Measurements from ENCODE around the gene STARD13.

Gene STARD13

DNA sequence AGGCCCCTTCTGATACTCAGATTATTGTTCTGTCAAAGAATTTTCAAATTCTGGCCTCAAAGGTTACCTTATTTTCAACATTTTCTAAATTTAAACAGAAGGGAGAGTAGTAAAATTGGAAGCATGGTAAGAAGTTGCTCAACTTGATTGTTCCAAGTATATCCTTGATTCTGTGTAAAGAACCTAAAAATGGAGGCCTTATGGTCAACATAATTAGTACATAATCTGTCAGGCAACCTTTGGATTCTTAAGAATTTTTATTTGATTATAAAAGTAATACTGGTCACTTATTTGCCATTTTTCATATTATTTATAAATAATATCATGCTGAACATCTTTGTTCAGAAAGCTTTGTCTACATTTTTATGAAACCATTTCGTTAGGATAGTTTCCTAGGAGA lies 83.9 kb downstream of the STARD13 start:
- TF ChIP-seq, protein P1, sequence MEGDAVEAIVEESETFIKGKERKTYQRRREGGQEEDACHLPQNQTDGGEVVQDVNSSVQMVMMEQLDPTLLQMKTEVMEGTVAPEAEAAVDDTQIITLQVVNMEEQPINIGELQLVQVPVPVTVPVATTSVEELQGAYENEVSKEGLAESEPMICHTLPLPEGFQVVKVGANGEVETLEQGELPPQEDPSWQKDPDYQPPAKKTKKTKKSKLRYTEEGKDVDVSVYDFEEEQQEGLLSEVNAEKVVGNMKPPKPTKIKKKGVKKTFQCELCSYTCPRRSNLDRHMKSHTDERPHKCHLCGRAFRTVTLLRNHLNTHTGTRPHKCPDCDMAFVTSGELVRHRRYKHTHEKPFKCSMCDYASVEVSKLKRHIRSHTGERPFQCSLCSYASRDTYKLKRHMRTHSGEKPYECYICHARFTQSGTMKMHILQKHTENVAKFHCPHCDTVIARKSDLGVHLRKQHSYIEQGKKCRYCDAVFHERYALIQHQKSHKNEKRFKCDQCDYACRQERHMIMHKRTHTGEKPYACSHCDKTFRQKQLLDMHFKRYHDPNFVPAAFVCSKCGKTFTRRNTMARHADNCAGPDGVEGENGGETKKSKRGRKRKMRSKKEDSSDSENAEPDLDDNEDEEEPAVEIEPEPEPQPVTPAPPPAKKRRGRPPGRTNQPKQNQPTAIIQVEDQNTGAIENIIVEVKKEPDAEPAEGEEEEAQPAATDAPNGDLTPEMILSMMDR (IDR thresholded peaks at IDR 0.05; ENCODE audit: insufficient read depth, low read length) = no peak
- TF ChIP-seq POLR2AphosphoS5 (IDR thresholded peaks at IDR 0.05; ENCODE audit: low read depth) (no peak), GABPA (IDR thresholded peaks at IDR 0.05; ENCODE audit: low read depth) (no peak), SPI1 (IDR thresholded peaks at IDR 0.05; ENCODE audit: borderline replicate concordance, low read depth) (no peak)
- TF ChIP-seq, protein P2, sequence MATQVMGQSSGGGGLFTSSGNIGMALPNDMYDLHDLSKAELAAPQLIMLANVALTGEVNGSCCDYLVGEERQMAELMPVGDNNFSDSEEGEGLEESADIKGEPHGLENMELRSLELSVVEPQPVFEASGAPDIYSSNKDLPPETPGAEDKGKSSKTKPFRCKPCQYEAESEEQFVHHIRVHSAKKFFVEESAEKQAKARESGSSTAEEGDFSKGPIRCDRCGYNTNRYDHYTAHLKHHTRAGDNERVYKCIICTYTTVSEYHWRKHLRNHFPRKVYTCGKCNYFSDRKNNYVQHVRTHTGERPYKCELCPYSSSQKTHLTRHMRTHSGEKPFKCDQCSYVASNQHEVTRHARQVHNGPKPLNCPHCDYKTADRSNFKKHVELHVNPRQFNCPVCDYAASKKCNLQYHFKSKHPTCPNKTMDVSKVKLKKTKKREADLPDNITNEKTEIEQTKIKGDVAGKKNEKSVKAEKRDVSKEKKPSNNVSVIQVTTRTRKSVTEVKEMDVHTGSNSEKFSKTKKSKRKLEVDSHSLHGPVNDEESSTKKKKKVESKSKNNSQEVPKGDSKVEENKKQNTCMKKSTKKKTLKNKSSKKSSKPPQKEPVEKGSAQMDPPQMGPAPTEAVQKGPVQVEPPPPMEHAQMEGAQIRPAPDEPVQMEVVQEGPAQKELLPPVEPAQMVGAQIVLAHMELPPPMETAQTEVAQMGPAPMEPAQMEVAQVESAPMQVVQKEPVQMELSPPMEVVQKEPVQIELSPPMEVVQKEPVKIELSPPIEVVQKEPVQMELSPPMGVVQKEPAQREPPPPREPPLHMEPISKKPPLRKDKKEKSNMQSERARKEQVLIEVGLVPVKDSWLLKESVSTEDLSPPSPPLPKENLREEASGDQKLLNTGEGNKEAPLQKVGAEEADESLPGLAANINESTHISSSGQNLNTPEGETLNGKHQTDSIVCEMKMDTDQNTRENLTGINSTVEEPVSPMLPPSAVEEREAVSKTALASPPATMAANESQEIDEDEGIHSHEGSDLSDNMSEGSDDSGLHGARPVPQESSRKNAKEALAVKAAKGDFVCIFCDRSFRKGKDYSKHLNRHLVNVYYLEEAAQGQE (IDR thresholded peaks at IDR 0.05; ENCODE audit: insufficient replicate concordance, low read depth) = no peak
- H3K27ac ChIP-seq (replicated peaks) = no peak overlapping the region
- H3K27me3 ChIP-seq (ENCODE audit: insufficient read depth, poor library complexity, severe bottlenecking) = no peaks in the 10 kb centered on the region
- no peak for DNase-seq (ENCODE audit: low read depth in 1 of 2, low spot score in 1 of 2)
- no peak overlapping the region for H3K4me3 ChIP-seq (replicated peaks; ENCODE audit: insufficient read depth, low read length)

DNA sequence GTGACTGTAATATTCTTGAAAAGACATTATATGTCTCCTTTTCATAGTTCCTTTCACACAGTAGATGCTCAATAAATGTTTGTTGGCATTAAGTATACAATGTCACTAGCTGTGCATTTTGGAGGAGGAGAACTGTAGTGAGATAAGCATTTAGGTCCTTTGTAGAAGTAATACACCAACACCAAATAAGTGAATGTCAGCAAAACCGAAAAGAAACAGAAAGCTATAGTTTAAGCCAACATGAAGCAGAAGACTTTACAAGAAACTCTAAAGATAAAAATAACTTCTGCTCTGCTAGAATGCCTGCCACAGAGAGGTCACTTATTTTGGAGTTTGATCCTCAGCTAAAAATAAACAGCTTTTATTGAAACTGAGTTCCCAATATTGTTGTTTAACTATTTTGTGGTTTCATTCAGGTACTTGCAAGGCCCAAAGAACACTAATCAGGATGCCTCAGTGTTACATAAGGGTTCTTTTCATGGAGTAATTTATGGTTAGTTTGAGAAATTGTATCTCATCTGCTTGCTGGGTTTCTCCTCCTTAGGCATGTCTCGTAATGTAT lies 86.2 kb downstream of the STARD13 start:
- Histone ChIP-seq H3K4me3 (replicated peaks; ENCODE audit: insufficient read depth, low read length) (no peak overlapping the region), H3K27me3 (ENCODE audit: insufficient read depth, poor library complexity, severe bottlenecking) (no peaks in the 10 kb centered on the region), H3K27ac (replicated peaks) (no peak overlapping the region)
- DNase-seq (ENCODE audit: low read depth in 1 of 2, low spot score in 1 of 2) = no peak
- TF ChIP-seq, protein P2 (IDR thresholded peaks at IDR 0.05; ENCODE audit: insufficient replicate concordance, low read depth) = no peak
- TF ChIP-seq, protein P1 (IDR thresholded peaks at IDR 0.05; ENCODE audit: insufficient read depth, low read length) = no peak
- TF ChIP-seq POLR2AphosphoS5 (IDR thresholded peaks at IDR 0.05; ENCODE audit: low read depth) = no peak
- no peak for TF ChIP-seq SPI1 (IDR thresholded peaks at IDR 0.05; ENCODE audit: borderline replicate concordance, low read depth)
- TF ChIP-seq GABPA (IDR thresholded peaks at IDR 0.05; ENCODE audit: low read depth) = no peak

DNA sequence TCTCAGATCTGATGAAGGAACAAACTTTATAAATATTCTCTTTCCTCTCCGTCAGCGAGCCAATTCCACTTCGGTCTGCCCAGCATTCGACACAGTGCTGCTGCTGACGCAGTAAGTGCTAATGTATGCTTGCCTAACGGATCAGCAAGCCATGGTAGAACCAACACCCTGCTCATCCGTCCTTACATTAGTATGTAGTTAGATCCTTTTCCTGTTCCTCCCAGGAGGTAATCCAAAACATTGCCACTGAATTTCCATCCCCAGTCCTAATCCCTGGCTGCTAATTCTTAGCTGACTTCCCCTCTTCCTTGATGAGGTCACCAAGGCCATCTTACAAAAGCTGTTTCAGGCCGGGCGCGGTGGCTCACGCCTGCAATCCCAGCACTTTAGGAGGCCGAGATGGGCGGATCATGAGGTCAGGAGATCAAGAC lies 88.0 kb downstream of the STARD13 start:
- Histone ChIP-seq H3K27me3 (ENCODE audit: insufficient read depth, poor library complexity, severe bottlenecking) (no peaks in the 10 kb centered on the region), H3K4me3 (replicated peaks; ENCODE audit: insufficient read depth, low read length) (no peak overlapping the region), H3K27ac (replicated peaks) (no peak overlapping the region)
- TF ChIP-seq SPI1 (IDR thresholded peaks at IDR 0.05; ENCODE audit: borderline replicate concordance, low read depth) (no peak), POLR2AphosphoS5 (IDR thresholded peaks at IDR 0.05; ENCODE audit: low read depth) (no peak)
- no peak for DNase-seq (ENCODE audit: low read depth in 1 of 2, low spot score in 1 of 2)

DNA sequence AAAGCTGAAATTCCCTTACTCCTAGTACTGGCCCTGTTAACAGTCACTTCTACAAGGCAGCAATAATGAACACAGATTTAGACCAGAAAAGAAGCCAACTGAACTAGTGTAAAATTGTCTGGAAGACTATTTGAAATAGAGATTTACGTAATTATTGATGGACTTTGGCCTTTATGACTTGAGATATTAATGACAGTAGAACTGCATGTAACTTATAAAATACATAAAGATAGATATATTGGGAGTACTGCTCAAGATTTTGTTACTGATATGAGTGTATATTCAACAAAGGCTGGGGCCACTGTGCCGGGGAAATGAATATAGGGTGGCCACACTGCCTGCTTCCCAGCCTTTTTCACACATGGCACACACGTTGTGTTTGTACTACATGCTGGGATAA lies 88.8 kb downstream of the STARD13 start:
- no peak for DNase-seq (ENCODE audit: low read depth in 1 of 2, low spot score in 1 of 2)
- Histone ChIP-seq H3K27me3 (ENCODE audit: insufficient read depth, poor library complexity, severe bottlenecking) (no peaks in the 10 kb centered on the region), H3K4me3 (replicated peaks; ENCODE audit: insufficient read depth, low read length) (no peak overlapping the region), H3K27ac (replicated peaks) (no peak overlapping the region)
- TF ChIP-seq, protein P2 (IDR thresholded peaks at IDR 0.05; ENCODE audit: insufficient replicate concordance, low read depth) = no peak
- TF ChIP-seq GABPA (IDR thresholded peaks at IDR 0.05; ENCODE audit: low read depth) (no peak), POLR2AphosphoS5 (IDR thresholded peaks at IDR 0.05; ENCODE audit: low read depth) (no peak), SPI1 (IDR thresholded peaks at IDR 0.05; ENCODE audit: borderline replicate concordance, low read depth) (no peak)
- TF ChIP-seq, protein P1 (IDR thresholded peaks at IDR 0.05; ENCODE audit: insufficient read depth, low read length) = no peak
